Activated naive CD8-positive, alpha-beta T cell treated with anti-CD3 and anti-CD28 coated beads, Interleukin-2, amount 50 U/mL, for 24 hours (primary cell): Measurements from ENCODE around the gene CEP112.

Source experiments
- ATAC-seq: fragments of 150-1000 bp; cut with Tn5 transposase; one replicate; pipeline ENCODE4 v1.10.0; 2021
- DNase-seq: peaks from one replicate; pipeline ENCODE4 v3.0.0; 2021
- H3K27ac Mint-ChIP-seq: one replicate; pipeline ENCODE4 v1.8.0; 2021; ENCODE audit warnings: mild to moderate bottlenecking, mixed read lengths
- H3K27me3 Mint-ChIP-seq: one replicate; pipeline ENCODE4 v1.8.0; 2021; ENCODE audit warnings: mixed read lengths
- H3K36me3 Mint-ChIP-seq: one replicate; pipeline ENCODE4 v1.8.0; 2021; ENCODE audit warnings: low read depth, mixed read lengths
- H3K4me1 Mint-ChIP-seq: one replicate; pipeline ENCODE4 v1.8.0; 2021; ENCODE audit warnings: mixed read lengths
- H3K4me3 Mint-ChIP-seq: one replicate; pipeline ENCODE4 v1.8.0; 2021; ENCODE audit warnings: mild to moderate bottlenecking, moderate library complexity, mixed read lengths
- H3K9me3 Mint-ChIP-seq: one replicate; pipeline ENCODE4 v1.8.0; 2021; ENCODE audit warnings: mixed read lengths

CEP112 gene

DNA sequence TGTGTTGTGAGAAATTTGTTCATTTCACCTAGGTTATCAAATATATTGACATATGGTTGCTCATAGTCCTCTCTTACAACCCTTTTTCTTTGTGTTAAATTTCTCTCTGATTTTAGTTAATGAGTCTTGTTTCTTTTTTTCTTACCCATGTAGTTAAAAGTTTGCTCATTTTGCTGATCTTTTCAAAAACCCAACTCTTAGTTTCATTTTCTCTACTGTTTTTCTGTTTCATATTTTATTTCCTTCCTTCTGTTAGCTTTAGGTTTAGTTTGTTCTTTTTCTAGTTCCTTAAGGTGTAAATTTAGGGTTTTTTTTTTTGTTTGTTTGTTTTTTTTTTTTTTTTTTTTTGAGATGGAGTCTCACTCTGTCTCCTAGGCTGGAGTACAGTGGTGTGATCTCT, 42.4 kb downstream of the CEP112 start:
- ATAC-seq (no peak), DNase-seq (no peak)
- H3K9me3 Mint-ChIP-seq = no peaks in the 10 kb centered on the region
- H3K27me3 Mint-ChIP-seq = no peaks in the 10 kb centered on the region
- no peaks in the 10 kb centered on the region for H3K36me3 Mint-ChIP-seq
- H3K27ac Mint-ChIP-seq = no peak overlapping the region
- no peak overlapping the region for H3K4me3 Mint-ChIP-seq
- H3K4me1 Mint-ChIP-seq = peaks cover 4% of the 10 kb centered on the region

GRCh38 chr17:66146394-66146793, 45.5 kb downstream of the CEP112 start:
- no peak overlapping the region for H3K4me3 Mint-ChIP-seq
- DNase-seq = no peak
- no peak overlapping the region for H3K27ac Mint-ChIP-seq
- H3K36me3 Mint-ChIP-seq = no peaks in the 10 kb centered on the region
- H3K9me3 Mint-ChIP-seq = no peaks in the 10 kb centered on the region
- no peaks in the 10 kb centered on the region for H3K27me3 Mint-ChIP-seq
- no peak for ATAC-seq
- peaks cover 4% of the 10 kb centered on the region for H3K4me1 Mint-ChIP-seq

DNA sequence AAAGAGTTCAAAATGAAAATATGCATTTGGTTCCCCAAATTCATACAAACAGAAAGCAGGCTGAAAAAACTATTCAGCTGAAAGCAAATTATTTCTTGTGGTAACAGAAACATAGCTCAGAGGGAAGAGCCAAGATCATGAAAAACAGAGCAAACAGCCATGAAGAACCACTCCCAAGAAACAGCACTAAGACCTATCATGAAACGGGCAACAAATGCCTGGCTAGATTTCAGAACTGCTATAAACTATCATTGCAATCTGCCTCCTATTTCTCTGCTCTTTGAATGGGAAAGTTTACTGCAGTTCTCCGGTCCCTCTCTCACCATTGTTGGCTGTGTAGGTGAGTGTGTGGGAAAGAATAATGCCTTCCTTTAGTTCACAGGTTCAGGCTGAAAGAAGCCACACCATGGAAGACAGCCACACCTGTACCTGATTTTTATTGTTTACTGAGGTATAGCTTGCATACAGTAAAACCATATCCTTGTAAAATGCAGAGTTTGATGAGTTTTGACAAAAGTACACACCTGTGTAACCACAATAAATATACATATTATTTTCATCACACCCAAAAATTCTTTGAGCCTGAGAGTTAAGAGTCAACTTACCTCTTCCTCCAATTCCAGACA, 48.2 kb downstream of the CEP112 start:
- Mint-ChIP-seq H3K9me3 (no peaks in the 10 kb centered on the region), H3K4me1 (no peaks in the 10 kb centered on the region), H3K4me3 (no peak overlapping the region), H3K36me3 (no peaks in the 10 kb centered on the region), H3K27ac (no peak overlapping the region), H3K27me3 (no peaks in the 10 kb centered on the region)
- DNase-seq (no peak), ATAC-seq (no peak)

- Mint-ChIP-seq H3K9me3 (peaks cover 1% of the 10 kb centered on the region), H3K36me3 (no peaks in the 10 kb centered on the region), H3K27me3 (no peaks in the 10 kb centered on the region), H3K4me1 (no peaks in the 10 kb centered on the region), H3K27ac (no peak overlapping the region), H3K4me3 (no peak overlapping the region)
- ATAC-seq = no peak
- no peak for DNase-seq
These were observed 49.5 kb downstream of the CEP112 start for GRCh38 chr17:66142428-66142827.

DNA sequence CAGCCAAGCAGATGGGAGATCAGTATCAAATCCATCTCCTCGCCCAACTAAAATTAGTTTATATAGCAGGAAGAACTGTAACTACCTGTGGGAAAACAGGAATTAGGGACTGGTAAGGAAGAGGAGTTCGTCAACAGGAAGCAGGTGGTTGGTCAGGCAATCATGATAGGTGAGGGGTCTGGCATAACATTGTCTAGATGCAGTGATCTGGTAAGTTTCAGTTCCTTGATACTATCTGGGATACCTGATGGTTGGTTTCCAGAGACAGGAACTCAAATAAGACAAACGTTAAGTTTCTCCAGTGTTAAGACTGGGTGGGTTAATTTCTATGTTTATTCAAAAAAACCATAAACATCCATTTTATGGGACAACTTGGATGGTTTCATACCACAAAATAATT, 53.8 kb downstream of the CEP112 start:
- peaks cover 11% of the 10 kb centered on the region for H3K9me3 Mint-ChIP-seq
- no peak overlapping the region for H3K4me3 Mint-ChIP-seq
- DNase-seq (no peak), ATAC-seq (no peak)
- H3K4me1 Mint-ChIP-seq = no peaks in the 10 kb centered on the region
- H3K27ac Mint-ChIP-seq = no peak overlapping the region
- no peaks in the 10 kb centered on the region for H3K36me3 Mint-ChIP-seq
- H3K27me3 Mint-ChIP-seq = no peaks in the 10 kb centered on the region

- Mint-ChIP-seq H3K36me3 (no peaks in the 10 kb centered on the region), H3K9me3 (peaks cover 11% of the 10 kb centered on the region), H3K4me3 (no peak overlapping the region), H3K4me1 (no peaks in the 10 kb centered on the region), H3K27ac (no peak overlapping the region), H3K27me3 (no peaks in the 10 kb centered on the region)
- no peak for ATAC-seq
- DNase-seq = no peak
These were observed 56.0 kb downstream of the CEP112 start for GRCh38 chr17:66135896-66136295.

GRCh38 chr17:66135219-66135618, 56.7 kb downstream of the CEP112 start:
- no peak overlapping the region for H3K27ac Mint-ChIP-seq
- H3K4me1 Mint-ChIP-seq = no peaks in the 10 kb centered on the region
- peaks cover 11% of the 10 kb centered on the region for H3K9me3 Mint-ChIP-seq
- H3K4me3 Mint-ChIP-seq = no peak overlapping the region
- no peaks in the 10 kb centered on the region for H3K27me3 Mint-ChIP-seq
- H3K36me3 Mint-ChIP-seq = no peaks in the 10 kb centered on the region
- ATAC-seq (no peak), DNase-seq (no peak)

DNA sequence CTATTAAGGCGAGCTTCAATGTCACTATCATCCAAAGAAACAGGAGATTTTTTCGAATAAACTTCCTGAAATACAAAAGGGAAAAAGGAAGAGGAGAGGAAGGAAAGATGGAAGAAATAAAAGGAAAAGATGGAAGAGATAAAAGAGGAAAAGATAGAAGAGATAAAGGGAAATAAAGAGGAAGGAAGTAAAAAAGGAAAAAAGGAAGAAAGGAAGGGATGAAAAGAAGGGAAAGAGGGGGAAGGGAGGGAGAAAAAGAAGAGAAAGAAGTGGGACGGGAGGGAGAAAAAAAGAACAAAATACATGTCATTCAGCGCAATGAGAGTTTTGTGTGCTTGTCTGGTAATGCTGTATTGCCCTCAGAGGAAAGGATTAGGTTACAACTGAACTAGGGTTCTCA, 62.2 kb downstream of the CEP112 start:
- H3K36me3 Mint-ChIP-seq = no peaks in the 10 kb centered on the region
- H3K27me3 Mint-ChIP-seq = no peaks in the 10 kb centered on the region
- no peaks in the 10 kb centered on the region for H3K9me3 Mint-ChIP-seq
- no peak overlapping the region for H3K27ac Mint-ChIP-seq
- H3K4me1 Mint-ChIP-seq = no peaks in the 10 kb centered on the region
- H3K4me3 Mint-ChIP-seq = no peak overlapping the region
- no peak for ATAC-seq
- DNase-seq = no peak

DNA sequence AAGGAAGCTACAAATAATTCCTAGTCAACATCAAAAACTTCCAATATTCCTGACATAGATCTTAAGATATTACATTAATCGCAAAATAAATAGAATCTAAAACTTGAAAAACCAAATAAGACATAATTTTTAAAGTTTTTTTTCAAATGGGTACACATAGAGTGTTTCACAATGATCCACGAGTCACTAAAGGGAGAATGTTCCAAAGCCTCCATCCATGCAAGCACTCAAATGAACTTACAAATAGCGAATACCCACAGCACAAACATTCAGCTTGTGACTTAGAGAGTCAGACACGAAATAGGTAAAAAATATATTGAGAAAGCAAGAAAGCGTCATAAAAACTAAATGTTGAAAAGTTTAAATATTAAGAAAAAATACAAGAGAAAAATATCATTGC, 65.7 kb downstream of the CEP112 start:
- Mint-ChIP-seq H3K4me3 (no peak overlapping the region), H3K36me3 (no peaks in the 10 kb centered on the region), H3K4me1 (no peaks in the 10 kb centered on the region), H3K27ac (no peak overlapping the region), H3K27me3 (no peaks in the 10 kb centered on the region), H3K9me3 (peaks cover 5% of the 10 kb centered on the region)
- DNase-seq = no peak
- no peak for ATAC-seq

GRCh38 chr17:66123163-66123562, 68.8 kb downstream of the CEP112 start:
- Mint-ChIP-seq H3K9me3 (peaks cover 12% of the 10 kb centered on the region), H3K4me3 (no peak overlapping the region), H3K27ac (no peak overlapping the region), H3K36me3 (no peaks in the 10 kb centered on the region), H3K4me1 (no peaks in the 10 kb centered on the region), H3K27me3 (no peaks in the 10 kb centered on the region)
- DNase-seq (no peak), ATAC-seq (no peak)

DNA sequence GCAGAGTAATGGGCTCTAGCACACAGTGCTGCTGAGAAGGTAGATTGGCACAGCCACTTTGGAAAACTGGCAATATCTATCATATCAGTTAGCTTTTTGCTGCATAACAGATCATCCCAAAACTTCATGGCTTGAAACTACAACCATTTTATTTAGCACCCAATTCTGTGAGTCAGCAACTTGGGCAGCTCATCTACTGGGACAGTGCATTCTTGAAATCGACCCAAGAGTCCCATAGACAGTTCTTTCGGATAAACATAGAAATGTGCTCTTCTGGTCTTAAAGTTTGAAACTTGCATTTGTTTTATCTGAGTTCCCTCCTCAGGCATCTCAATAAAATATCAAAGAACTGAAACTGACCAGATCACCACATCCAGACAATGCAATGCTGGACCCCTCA, 76.7 kb downstream of the CEP112 start:
- H3K4me1 Mint-ChIP-seq = no peaks in the 10 kb centered on the region
- no peak overlapping the region for H3K27ac Mint-ChIP-seq
- no peak for ATAC-seq
- H3K4me3 Mint-ChIP-seq = no peak overlapping the region
- no peaks in the 10 kb centered on the region for H3K27me3 Mint-ChIP-seq
- H3K36me3 Mint-ChIP-seq = peaks cover 4% of the 10 kb centered on the region
- DNase-seq = no peak
- peaks cover 17% of the 10 kb centered on the region for H3K9me3 Mint-ChIP-seq

DNA sequence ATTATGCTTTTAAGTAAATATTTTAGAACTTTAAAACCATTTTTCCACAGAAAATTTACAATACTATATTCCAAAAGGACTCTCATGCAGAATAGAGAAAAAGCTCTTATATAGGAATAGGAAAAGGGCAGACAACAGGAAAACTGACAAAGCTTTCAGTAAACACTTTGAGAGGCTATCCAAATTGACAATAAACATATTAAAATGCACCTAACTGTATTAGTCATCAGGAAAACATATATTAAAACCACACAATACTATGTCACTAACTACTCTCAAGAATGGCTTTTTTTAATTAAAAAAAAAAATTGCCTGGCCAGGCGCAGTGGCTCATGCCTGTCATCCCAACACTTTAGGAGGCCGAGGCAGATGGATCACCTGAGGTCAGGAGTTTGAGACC, 77.3 kb downstream of the CEP112 start:
- no peaks in the 10 kb centered on the region for H3K4me1 Mint-ChIP-seq
- no peak for ATAC-seq
- no peak for DNase-seq
- no peak overlapping the region for H3K27ac Mint-ChIP-seq
- H3K36me3 Mint-ChIP-seq = peaks cover 4% of the 10 kb centered on the region
- peaks cover 17% of the 10 kb centered on the region for H3K9me3 Mint-ChIP-seq
- no peak overlapping the region for H3K4me3 Mint-ChIP-seq
- H3K27me3 Mint-ChIP-seq = no peaks in the 10 kb centered on the region

GRCh38 chr17:66107731-66108130, 84.2 kb downstream of the CEP112 start:
- ATAC-seq (no peak), DNase-seq (no peak)
- Mint-ChIP-seq H3K27ac (no peak overlapping the region), H3K27me3 (no peaks in the 10 kb centered on the region), H3K9me3 (peaks cover 12% of the 10 kb centered on the region), H3K36me3 (no peaks in the 10 kb centered on the region), H3K4me1 (no peaks in the 10 kb centered on the region), H3K4me3 (no peak overlapping the region)

- Mint-ChIP-seq H3K4me1 (no peaks in the 10 kb centered on the region), H3K36me3 (no peaks in the 10 kb centered on the region), H3K4me3 (no peak overlapping the region), H3K27ac (no peak overlapping the region), H3K9me3 (peaks cover 4% of the 10 kb centered on the region), H3K27me3 (no peaks in the 10 kb centered on the region)
- DNase-seq (no peak), ATAC-seq (no peak)
These were observed 93.9 kb downstream of the CEP112 start for GRCh38 chr17:66098040-66098439.

- ATAC-seq = no peak
- peaks cover 9% of the 10 kb centered on the region for H3K9me3 Mint-ChIP-seq
- H3K27me3 Mint-ChIP-seq = no peaks in the 10 kb centered on the region
- no peak for DNase-seq
- H3K36me3 Mint-ChIP-seq = peaks cover 1% of the 10 kb centered on the region
- H3K4me3 Mint-ChIP-seq = no peak overlapping the region
- H3K27ac Mint-ChIP-seq = no peak overlapping the region
- H3K4me1 Mint-ChIP-seq = no peaks in the 10 kb centered on the region
These were observed 97.2 kb downstream of the CEP112 start for GRCh38 chr17:66094727-66095126.

GRCh38 chr17:66091445-66092080, 100.4 kb downstream of the CEP112 start:
- Mint-ChIP-seq H3K9me3 (peaks cover 15% of the 10 kb centered on the region), H3K27me3 (no peaks in the 10 kb centered on the region), H3K4me1 (no peaks in the 10 kb centered on the region), H3K36me3 (peaks cover 1% of the 10 kb centered on the region), H3K4me3 (no peak overlapping the region), H3K27ac (no peak overlapping the region)
- DNase-seq (no peak), ATAC-seq (no peak)
